B cell (primary cell): Measurements from ENCODE around the gene EEA1. TPM values are rescaled to one million over a fixed set of nuclear protein-coding genes. Genes with fewer than 3 reads are reported as not detected.
A peak's percentile ranks its signal among the peaks of the same experiment; 100 is the strongest.

Experiments
- ATAC-seq: fragments of 200-7000 bp; cut with Tn5 transposase; one replicate; pipeline ENCODE4 v1.10.0; 2021; ENCODE audit warnings: low read depth, mild to moderate bottlenecking, moderate number of reproducible peaks, moderate library complexity
- CTCF ChIA-PET: fragments of 350-600 bp; sonication (Branson Sonifier 250); formaldehyde crosslinking; loops from one replicate; lab custom pipeline; 2021; ENCODE audit warnings: antibody characterized with exemption, inconsistent platforms; lab: Charles Lee
- POLR2A ChIA-PET: fragments of 350-600 bp; sonication (Branson Sonifier 250); formaldehyde crosslinking; loops from one replicate; lab custom pipeline; 2021; ENCODE audit warnings: antibody characterized with exemption; lab: Charles Lee
- DNase-seq: peaks from one replicate; pipeline ENCODE4 v3.0.0; 2013
- H2AFZ ChIP-seq: 2 replicates; pipeline ENCODE4 v1.6.1; 2012; ENCODE audit warnings: mild to moderate bottlenecking, low read depth, low read length; ENCODE audit not compliant: insufficient read depth, poor library complexity, severe bottlenecking
- H3K27ac ChIP-seq, 2 donors: 1 replicate in 1 of 2; 2 replicates in 1 of 2; pipeline ENCODE4 v1.5.1; 2012 to 2013; ENCODE audit warnings: low read length in 2 of 2, mild to moderate bottlenecking in 2 of 2, moderate library complexity in 1 of 2
- H3K27me3 ChIP-seq, 4 experiments: fragments of 200-600 bp in 1 of 4; sonication (generic) in 1 of 4; replicated peaks in 1 of 4; 1 replicate in 2 of 4; 2 replicates in 2 of 4; pipeline versions ENCODE4 v1.6.1 to v1.7.0; 2013 to 2016; ENCODE audit warnings: low read length in 3 of 4, mild to moderate bottlenecking in 2 of 4, mixed read lengths in 1 of 4, moderate library complexity in 1 of 4; ENCODE audit not compliant: insufficient read depth in 4 of 4, control insufficient read depth in 3 of 4; ENCODE audit errors: control extremely low read depth in 1 of 4
- H3K36me3 ChIP-seq, 2 experiments: replicated peaks in 1 of 2; 1 replicate in 1 of 2; 2 replicates in 1 of 2; pipeline versions ENCODE4 v1.6.1 to v1.7.1; 2013; ENCODE audit warnings: low read length in 1 of 2; ENCODE audit not compliant: insufficient read depth in 2 of 2, control insufficient read depth in 1 of 2; ENCODE audit errors: control extremely low read depth in 1 of 2, extremely low read depth in 1 of 2
- H3K4me1 ChIP-seq, 2 donors: fragments of 200-600 bp in 1 of 2; sonication (generic) in 1 of 2; 1 replicate in 1 of 2; 2 replicates in 1 of 2; pipeline versions ENCODE4 v1.5.1 to v1.6.1; 2013 to 2017; ENCODE audit warnings: low read length in 2 of 2; ENCODE audit not compliant: control insufficient read depth in 2 of 2, insufficient read depth in 2 of 2
- H3K4me2 ChIP-seq: replicated peaks from 2 replicates; pipeline ENCODE3; 2012; ENCODE audit warnings: mild to moderate bottlenecking, low read depth, low read length; ENCODE audit not compliant: poor library complexity, severe bottlenecking
- H3K4me3 ChIP-seq, 5 experiments: fragments of 200-600 bp in 1 of 5; sonication (generic) in 1 of 5; 1 replicate in 3 of 5; 2 replicates in 2 of 5; pipeline versions ENCODE4 v1.5.1 to v1.7.0; 2011 to 2016; ENCODE audit warnings: low read length in 4 of 5, mild to moderate bottlenecking in 4 of 5, low read depth in 2 of 5, control low read depth in 1 of 5, moderate library complexity in 1 of 5; ENCODE audit not compliant: insufficient read depth in 1 of 5; ENCODE audit errors: control extremely low read depth in 1 of 5, extremely low read depth in 1 of 5
- H3K79me2 ChIP-seq: fragments of 200-600 bp; sonication (generic); one replicate; pipeline ENCODE4 v1.6.0; 2016; ENCODE audit warnings: low read length; ENCODE audit not compliant: control insufficient read depth, insufficient read depth
- H3K9ac ChIP-seq: fragments of 200-600 bp; sonication (generic); 2 replicates; pipeline ENCODE4 v1.6.1; 2017; ENCODE audit warnings: mild to moderate bottlenecking, low read length, moderate library complexity
- H3K9me3 ChIP-seq, 3 donors: one replicate each; pipeline versions ENCODE4 v1.6.1 to v1.7.1; 2013; ENCODE audit warnings: low read length in 2 of 3; ENCODE audit not compliant: control insufficient read depth in 2 of 3, insufficient read depth in 1 of 3; ENCODE audit errors: control extremely low read depth in 1 of 3
- H4K20me1 ChIP-seq: 2 replicates; pipeline ENCODE4 v1.6.0; 2012; ENCODE audit warnings: mild to moderate bottlenecking, low read length; ENCODE audit not compliant: insufficient read depth, control insufficient read depth, poor library complexity, severe bottlenecking
- H3K27ac Mint-ChIP-seq: one replicate; pipeline ENCODE4 v1.8.0; 2021; ENCODE audit warnings: mixed read lengths
- H3K27me3 Mint-ChIP-seq: one replicate; pipeline ENCODE4 v1.8.0; 2021; ENCODE audit warnings: mixed read lengths
- H3K4me1 Mint-ChIP-seq: one replicate; pipeline ENCODE4 v1.8.0; 2021; ENCODE audit warnings: mixed read lengths
- H3K4me3 Mint-ChIP-seq: one replicate; pipeline ENCODE4 v1.8.0; 2021; ENCODE audit warnings: mixed read lengths
- H3K9me3 Mint-ChIP-seq: one replicate; pipeline ENCODE4 v1.8.0; 2022; ENCODE audit warnings: mixed read lengths; ENCODE audit not compliant: insufficient read depth
- EZH2 ChIP-seq: IDR thresholded peaks from 2 replicates; pipeline ENCODE4 v1.6.1; 2012; ENCODE audit warnings: borderline replicate concordance, low read depth, mild to moderate bottlenecking, moderate library complexity, low read length; ENCODE audit not compliant: insufficient read depth, poor library complexity, severe bottlenecking
- WGBS: methylation state at CpG from one replicate; pipeline ENCODE4 v1.1.5; 2013; ENCODE audit warnings: missing lambda C conversion rate; ENCODE audit not compliant: insufficient coverage; 5-methylcytosine and 5-hydroxymethylcytosine counted together
- intact Hi-C: fragments of 100-400 bp; cut with micrococcal nuclease; formaldehyde crosslinking; loops from one replicate; pipeline ENCODE4 v1.10.0; 2022
- polyA plus RNA-seq: library from polyadenylated mRNA; depleted of rRNA; stranded (reverse); fragments of >200 nt; gene quantifications from 2 replicates; pipeline ENCODE4 v1.2.3, GENCODE V29; 2012
- total RNA-seq, 2 donors: library from RNA; stranded (reverse); fragments of 120-200 nt in 1 of 2; gene quantifications; 1 replicate in 1 of 2; 2 replicates in 1 of 2; pipeline versions ENCODE4 v1.2.3 to v1.2.4, GENCODE V29; 2013 to 2022
- TF ChIP-seq, protein P1 (sequence below): fragments of 200-600 bp; IDR thresholded peaks from one replicate; pipeline ENCODE4 v1.8.0; 2022; ENCODE audit warnings: antibody characterized with exemption, mild to moderate bottlenecking

EEA1 gene
- total and polyA plus RNA-seq, 2 donors (not counting 1 experiment from before 2014, with no cell fraction given) = 1.8 to 26.3 TPM

DNA sequence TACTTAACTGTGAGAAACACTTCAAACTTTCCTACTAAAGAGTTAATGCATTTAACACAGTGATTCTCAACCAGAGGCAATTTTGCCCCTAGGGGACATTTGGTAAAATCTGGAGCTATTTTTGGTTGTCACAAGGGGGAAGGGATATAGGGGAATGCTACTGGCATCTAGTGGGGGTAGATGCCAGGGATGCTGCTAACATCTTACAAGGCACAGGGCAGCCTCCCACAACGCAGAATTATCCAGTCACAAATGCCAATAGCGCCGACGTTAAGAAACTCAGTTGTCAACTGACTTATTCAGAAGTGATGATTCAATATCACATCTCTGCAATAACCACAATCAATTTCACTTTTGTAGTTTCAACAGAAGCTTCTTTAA, 2.0 kb downstream of the EEA1 start:
- Histone ChIP-seq H3K36me3 (no peaks in the 10 kb centered on the region), H2AFZ (no peak overlapping the region), H3K4me3 (peak overlapping the region in 1 of 5 experiments; percentile 78), H3K9me3 (no peaks in the 10 kb centered on the region), H4K20me1 (no peaks in the 10 kb centered on the region), H3K4me2 (peak overlapping the region; percentile 84), H3K79me2 (peaks cover 51% of the 10 kb centered on the region), H3K27ac (peak overlapping the region; percentile 1 to 36), H3K9ac (peak overlapping the region; percentile 91), H3K27me3 (no peaks in the 10 kb centered on the region), H3K4me1 (peaks cover 23 to 25% of the 10 kb centered on the region in 2 donors)
- Mint-ChIP-seq H3K4me1 (peaks cover 43% of the 10 kb centered on the region), H3K9me3 (no peaks in the 10 kb centered on the region), H3K27me3 (no peaks in the 10 kb centered on the region), H3K4me3 (peak overlapping the region; percentile 96), H3K27ac (peak overlapping the region; percentile 96)
- CTCF ChIA-PET = interaction anchor here (0.6 to 4.3 kb wide), 14 partner anchors 8 to 1545 kb away, joined by 3 to 29 read pairs (median 5); no protein-coding TSS in a partner anchor
- TF ChIP-seq, protein P1, sequence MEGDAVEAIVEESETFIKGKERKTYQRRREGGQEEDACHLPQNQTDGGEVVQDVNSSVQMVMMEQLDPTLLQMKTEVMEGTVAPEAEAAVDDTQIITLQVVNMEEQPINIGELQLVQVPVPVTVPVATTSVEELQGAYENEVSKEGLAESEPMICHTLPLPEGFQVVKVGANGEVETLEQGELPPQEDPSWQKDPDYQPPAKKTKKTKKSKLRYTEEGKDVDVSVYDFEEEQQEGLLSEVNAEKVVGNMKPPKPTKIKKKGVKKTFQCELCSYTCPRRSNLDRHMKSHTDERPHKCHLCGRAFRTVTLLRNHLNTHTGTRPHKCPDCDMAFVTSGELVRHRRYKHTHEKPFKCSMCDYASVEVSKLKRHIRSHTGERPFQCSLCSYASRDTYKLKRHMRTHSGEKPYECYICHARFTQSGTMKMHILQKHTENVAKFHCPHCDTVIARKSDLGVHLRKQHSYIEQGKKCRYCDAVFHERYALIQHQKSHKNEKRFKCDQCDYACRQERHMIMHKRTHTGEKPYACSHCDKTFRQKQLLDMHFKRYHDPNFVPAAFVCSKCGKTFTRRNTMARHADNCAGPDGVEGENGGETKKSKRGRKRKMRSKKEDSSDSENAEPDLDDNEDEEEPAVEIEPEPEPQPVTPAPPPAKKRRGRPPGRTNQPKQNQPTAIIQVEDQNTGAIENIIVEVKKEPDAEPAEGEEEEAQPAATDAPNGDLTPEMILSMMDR = no peak
- TF ChIP-seq EZH2 = no peak
- POLR2A ChIA-PET = interaction anchor here (1.0 to 1.3 kb wide), 2 partner anchors 21 to 446 kb away, joined by 3 to 6 read pairs; no protein-coding TSS in a partner anchor
- intact Hi-C loops = loop anchor here (5.0 to 10.0 kb wide), 3 partner anchors 470 to 815 kb away; partner anchors contain the start of gene SOCS2
- peak; percentile 46 for DNase-seq
- no peak for ATAC-seq
- WGBS = no CpG with 5 or more reads among the region's 4 CpGs

DNA sequence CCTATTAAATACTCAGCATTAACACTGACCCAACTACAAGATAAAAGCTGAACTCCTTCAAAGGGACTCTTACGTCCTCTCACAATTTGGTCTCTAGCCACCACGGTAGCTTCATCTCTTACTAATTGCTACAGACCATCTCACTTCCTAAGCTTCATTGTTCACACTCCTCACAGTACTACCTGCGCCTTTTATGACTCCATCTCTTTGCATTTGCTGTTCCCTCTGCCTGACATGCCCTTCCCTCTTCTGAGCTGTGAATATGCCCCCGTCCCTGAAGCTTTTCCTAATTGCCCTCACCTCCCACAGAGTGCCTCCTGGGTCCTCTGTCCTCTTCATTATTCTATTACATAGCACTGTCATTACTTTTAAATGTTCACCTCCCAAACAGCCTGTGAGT, 2.5 kb downstream of the EEA1 start:
- peaks cover 46% of the 10 kb centered on the region for H3K4me1 Mint-ChIP-seq
- Histone ChIP-seq H4K20me1 (no peaks in the 10 kb centered on the region), H3K27ac (peak overlapping the region; percentile 1 to 36), H3K4me3 (no peak overlapping the region), H3K4me2 (peak overlapping the region; percentile 84), H3K27me3 (no peaks in the 10 kb centered on the region), H3K36me3 (no peaks in the 10 kb centered on the region), H3K9me3 (no peaks in the 10 kb centered on the region), H2AFZ (no peak overlapping the region), H3K9ac (peak overlapping the region; percentile 91), H3K79me2 (peaks cover 55% of the 10 kb centered on the region), H3K4me1 (peaks cover 23 to 27% of the 10 kb centered on the region in 2 donors)
- no peaks in the 10 kb centered on the region for H3K27me3 Mint-ChIP-seq
- H3K27ac Mint-ChIP-seq = no peak overlapping the region
- WGBS = 84% methylated on average over 4 of the region's 4 CpGs
- TF ChIP-seq, protein P1 = no peak
- no peak for TF ChIP-seq EZH2
- ATAC-seq = no peak
- ChIA-PET CTCF (interaction anchor here (0.5 to 4.3 kb wide), 14 partner anchors 8 to 1545 kb away, joined by 3 to 29 read pairs (median 5); no protein-coding TSS in a partner anchor), POLR2A (interaction anchor here (1.0 to 1.3 kb wide), 2 partner anchors 20 to 447 kb away, joined by 3 to 6 read pairs; no protein-coding TSS in a partner anchor)
- no peaks in the 10 kb centered on the region for H3K9me3 Mint-ChIP-seq
- DNase-seq = no peak
- H3K4me3 Mint-ChIP-seq = peak overlapping the region; percentile 5
- intact Hi-C loops = loop anchor here (5.0 to 10.0 kb wide), 3 partner anchors 471 to 816 kb away; partner anchors contain the start of gene SOCS2
